Left lung (tissue), 10 donors: ENCODE measurements around the gene NCAPG2. TPM values are rescaled to one million over a fixed set of nuclear protein-coding genes. Genes with fewer than 3 reads are reported as not detected.
"Not testable (repeated sequence)": the region's sequence is repeated elsewhere in the genome, so short reads cannot be mapped to it uniquely, and the experiment has no call there.

ENCODE experiments used
- ATAC-seq: fragments of 200-7000 bp; cut with Tn5 transposase; one replicate; pipeline ENCODE4 v1.9.1; 2020; ENCODE audit warnings: moderate library complexity
- DNase-seq, 4 donors: peaks; one replicate each; pipeline ENCODE4 v3.0.0-alpha.2; 2013 to 2020
- H3K27ac ChIP-seq, 2 donors: fragments of 200-600 bp; sonication (generic) in 1 of 2; one replicate each; pipeline versions ENCODE4 v1.5.0 to v1.8.0; 2020 to 2021
- H3K27me3 ChIP-seq, 2 donors: fragments of 200-600 bp; sonication (generic) in 1 of 2; one replicate each; pipeline versions ENCODE4 v1.5.0 to v1.8.0; 2020 to 2021
- H3K36me3 ChIP-seq, 2 donors: fragments of 200-600 bp; sonication (generic) in 1 of 2; one replicate each; pipeline versions ENCODE4 v1.5.0 to v1.8.0; 2020 to 2021
- H3K4me1 ChIP-seq, 2 donors: fragments of 200-600 bp; one replicate each; pipeline ENCODE4 v1.8.0; 2021
- H3K4me3 ChIP-seq, 2 donors: fragments of 200-600 bp; sonication (generic) in 1 of 2; one replicate each; pipeline versions ENCODE4 v1.5.0 to v1.8.0; 2020 to 2021; ENCODE audit warnings: mild to moderate bottlenecking in 1 of 2
- H3K9me3 ChIP-seq, 2 donors: fragments of 200-600 bp; sonication (generic) in 1 of 2; one replicate each; pipeline versions ENCODE4 v1.5.0 to v1.8.0; 2020 to 2021
- intact Hi-C, 2 donors: fragments of 100-400 bp; cut with DNase I; formaldehyde crosslinking; loops; one replicate each; pipeline versions ENCODE4 v1.11.2 to v1.14.2; 2022
- polyA plus RNA-seq, 6 donors: library from polyadenylated mRNA; unstranded; fragments of 120-200 nt; gene quantifications; one replicate each; pipeline ENCODE4 v1.2.1, GENCODE V29; 2013; ENCODE audit not compliant: insufficient read length in 6 of 6
- total RNA-seq, 2 donors: library from RNA; stranded (reverse); fragmentation: NEBNext Ultra II Directional; extraction: Animal tissue kit (Norgen Biotek cat#: 25700); gene quantifications; one replicate each; pipeline ENCODE4 v1.2.1, GENCODE V29; 2021
- TF ChIP-seq, protein P1 (sequence below), 2 donors: fragments of 200-600 bp; sonication (generic) in 1 of 2; IDR thresholded peaks; one replicate each; pipeline versions ENCODE4 v1.5.0 to v1.8.0; 2021; ENCODE audit warnings: antibody characterized with exemption in 2 of 2
- donor health status: DM: no; HTN: yes; CAD: no.
- donor health status: DM: no; HTN: no; CAD: no.

The NCAPG2 gene
- total and polyA plus RNA-seq, 8 donors, result 13.5 to 42.7 (median 24.6) TPM

DNA sequence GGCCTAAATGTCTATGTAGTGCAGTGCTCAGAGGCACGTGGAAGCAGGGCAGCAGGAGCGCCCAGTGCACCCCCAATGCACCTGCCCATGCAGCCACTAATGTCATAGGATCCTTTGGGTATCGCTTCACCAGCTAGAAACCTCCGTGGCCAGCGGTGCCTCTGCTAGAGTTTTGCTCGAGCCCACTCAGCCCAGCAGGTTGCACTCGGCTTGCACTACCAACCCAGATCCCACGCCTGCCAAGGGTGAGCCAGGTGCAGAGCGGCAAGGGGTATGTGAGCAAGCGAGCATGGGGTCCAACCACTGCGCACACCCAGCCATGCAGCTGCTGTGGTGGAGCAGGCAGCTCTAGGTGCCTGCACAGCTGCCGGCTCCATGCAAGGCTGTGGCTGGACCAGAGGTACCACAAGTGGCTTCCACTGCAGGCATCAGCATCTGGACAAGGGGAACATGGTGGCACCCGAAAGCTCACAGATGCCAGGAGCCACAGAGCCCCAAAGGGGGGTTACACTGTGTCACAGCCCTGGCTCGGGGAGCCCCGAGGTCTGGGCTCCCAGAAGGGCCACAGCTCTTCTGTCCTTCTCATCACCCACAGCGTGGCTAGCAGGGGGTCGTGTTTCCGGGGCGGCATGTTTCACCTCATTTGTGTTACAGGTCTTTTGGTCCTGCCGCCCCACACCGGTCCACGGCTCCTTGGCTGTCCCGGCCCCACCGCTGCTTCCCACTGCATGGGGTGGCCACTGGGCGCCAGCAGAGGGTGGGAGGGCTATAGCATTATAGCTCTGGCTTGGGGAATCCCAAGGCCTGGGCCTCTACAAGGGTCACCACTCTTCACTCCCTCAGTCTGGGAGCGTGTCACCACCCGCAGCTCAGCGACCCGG lies 2.3 kb upstream of the NCAPG2 start:
- DNase-seq (peak in 1 of 4 donors; percentile 80), ATAC-seq (no peak)
- TF ChIP-seq, protein P1, sequence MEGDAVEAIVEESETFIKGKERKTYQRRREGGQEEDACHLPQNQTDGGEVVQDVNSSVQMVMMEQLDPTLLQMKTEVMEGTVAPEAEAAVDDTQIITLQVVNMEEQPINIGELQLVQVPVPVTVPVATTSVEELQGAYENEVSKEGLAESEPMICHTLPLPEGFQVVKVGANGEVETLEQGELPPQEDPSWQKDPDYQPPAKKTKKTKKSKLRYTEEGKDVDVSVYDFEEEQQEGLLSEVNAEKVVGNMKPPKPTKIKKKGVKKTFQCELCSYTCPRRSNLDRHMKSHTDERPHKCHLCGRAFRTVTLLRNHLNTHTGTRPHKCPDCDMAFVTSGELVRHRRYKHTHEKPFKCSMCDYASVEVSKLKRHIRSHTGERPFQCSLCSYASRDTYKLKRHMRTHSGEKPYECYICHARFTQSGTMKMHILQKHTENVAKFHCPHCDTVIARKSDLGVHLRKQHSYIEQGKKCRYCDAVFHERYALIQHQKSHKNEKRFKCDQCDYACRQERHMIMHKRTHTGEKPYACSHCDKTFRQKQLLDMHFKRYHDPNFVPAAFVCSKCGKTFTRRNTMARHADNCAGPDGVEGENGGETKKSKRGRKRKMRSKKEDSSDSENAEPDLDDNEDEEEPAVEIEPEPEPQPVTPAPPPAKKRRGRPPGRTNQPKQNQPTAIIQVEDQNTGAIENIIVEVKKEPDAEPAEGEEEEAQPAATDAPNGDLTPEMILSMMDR (IDR thresholded peaks at IDR 0.05), result no peak
- intact Hi-C loops, result no loop called here
- peaks cover 0 to 8% of the 10 kb centered on the region in 2 donors for H3K9me3 ChIP-seq
- H3K4me1 ChIP-seq, result peaks cover 0 to 30% of the 10 kb centered on the region in 2 donors
- H3K36me3 ChIP-seq, result no peaks in the 10 kb centered on the region
- no peak overlapping the region for H3K4me3 ChIP-seq
- no peak overlapping the region for H3K27ac ChIP-seq
- no peaks in the 10 kb centered on the region for H3K27me3 ChIP-seq

DNA sequence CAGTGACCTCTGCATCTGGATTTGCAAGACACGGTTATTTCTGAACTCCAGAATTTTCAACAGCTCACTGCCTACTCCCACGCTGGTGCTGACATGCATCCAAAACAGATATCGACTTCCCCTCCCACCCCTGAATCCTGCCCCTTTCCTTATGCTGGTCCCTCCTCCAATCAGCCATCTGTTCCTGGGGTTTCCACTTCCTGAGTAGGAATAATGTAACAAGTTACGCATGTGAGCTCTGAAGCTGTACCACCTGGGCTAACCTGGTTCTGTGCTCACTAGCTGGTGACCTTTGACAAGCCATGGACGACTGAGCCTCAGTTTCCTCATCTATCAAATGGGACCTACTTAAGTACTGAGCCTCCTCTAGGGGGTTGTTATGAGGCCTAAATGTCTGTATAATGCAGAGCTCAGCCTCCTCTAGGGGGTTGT lies 1.7 kb upstream of the NCAPG2 start:
- TF ChIP-seq, protein P1 (IDR thresholded peaks at IDR 0.05), result no peak

DNA sequence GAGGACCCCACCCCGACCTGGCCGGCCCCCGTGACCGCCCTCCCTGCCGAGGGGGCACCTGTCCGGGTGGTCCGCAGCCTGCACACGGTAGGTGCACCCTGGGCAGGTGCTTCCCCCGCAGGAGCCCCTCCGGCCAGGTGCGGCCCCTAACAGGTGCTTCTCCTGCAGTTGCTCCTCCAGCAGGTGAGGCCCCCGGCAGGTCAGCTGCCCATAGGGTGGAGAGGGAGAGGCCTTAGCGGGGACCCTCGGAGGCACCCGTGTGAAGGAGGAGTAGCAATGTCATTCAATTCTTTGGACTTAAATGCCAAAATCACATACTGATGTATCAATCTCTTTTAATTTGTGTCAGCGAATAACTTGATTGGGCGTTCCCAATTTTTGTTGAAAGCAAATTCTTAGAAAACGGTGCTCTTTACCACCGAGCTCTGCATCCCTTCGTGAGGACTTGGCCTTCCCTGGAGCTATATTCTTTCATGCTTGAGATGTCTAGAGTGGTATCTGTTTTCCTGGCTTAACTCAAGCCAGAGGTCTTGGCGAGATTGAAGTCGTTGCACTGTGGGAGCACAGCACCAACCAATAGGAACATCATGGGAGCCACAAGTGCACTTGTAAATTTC lies 738 bp upstream of the NCAPG2 start:
- Histone ChIP-seq H3K4me1 (peaks cover 0 to 22% of the 10 kb centered on the region in 2 donors), H3K4me3 (peak overlapping the region; percentile 88 to 99), H3K27me3 (no peaks in the 10 kb centered on the region), H3K27ac (peak overlapping the region; percentile 90 to 97), H3K36me3 (peaks cover 0 to 4% of the 10 kb centered on the region in 2 donors), H3K9me3 (peaks cover 0 to 8% of the 10 kb centered on the region in 2 donors)
- DNase-seq (peak in 1 of 4 donors; percentile 5), ATAC-seq (peak; percentile 10)
- TF ChIP-seq, protein P1 (IDR thresholded peaks at IDR 0.05), result no peak
- intact Hi-C loops, result no loop called here

More for the DNA sequence above, 1.7 kb upstream of the NCAPG2 start:
- H3K4me3 ChIP-seq, result no peak overlapping the region
- peaks cover 0 to under 1% of the 10 kb centered on the region in 2 donors for H3K36me3 ChIP-seq
- peaks cover 0 to 28% of the 10 kb centered on the region in 2 donors for H3K4me1 ChIP-seq
- peaks cover 0 to 8% of the 10 kb centered on the region in 2 donors for H3K9me3 ChIP-seq
- ATAC-seq (no peak), DNase-seq (no peak)
- no peaks in the 10 kb centered on the region for H3K27me3 ChIP-seq
- intact Hi-C loops, result no loop called here
- H3K27ac ChIP-seq, result no peak overlapping the region

DNA sequence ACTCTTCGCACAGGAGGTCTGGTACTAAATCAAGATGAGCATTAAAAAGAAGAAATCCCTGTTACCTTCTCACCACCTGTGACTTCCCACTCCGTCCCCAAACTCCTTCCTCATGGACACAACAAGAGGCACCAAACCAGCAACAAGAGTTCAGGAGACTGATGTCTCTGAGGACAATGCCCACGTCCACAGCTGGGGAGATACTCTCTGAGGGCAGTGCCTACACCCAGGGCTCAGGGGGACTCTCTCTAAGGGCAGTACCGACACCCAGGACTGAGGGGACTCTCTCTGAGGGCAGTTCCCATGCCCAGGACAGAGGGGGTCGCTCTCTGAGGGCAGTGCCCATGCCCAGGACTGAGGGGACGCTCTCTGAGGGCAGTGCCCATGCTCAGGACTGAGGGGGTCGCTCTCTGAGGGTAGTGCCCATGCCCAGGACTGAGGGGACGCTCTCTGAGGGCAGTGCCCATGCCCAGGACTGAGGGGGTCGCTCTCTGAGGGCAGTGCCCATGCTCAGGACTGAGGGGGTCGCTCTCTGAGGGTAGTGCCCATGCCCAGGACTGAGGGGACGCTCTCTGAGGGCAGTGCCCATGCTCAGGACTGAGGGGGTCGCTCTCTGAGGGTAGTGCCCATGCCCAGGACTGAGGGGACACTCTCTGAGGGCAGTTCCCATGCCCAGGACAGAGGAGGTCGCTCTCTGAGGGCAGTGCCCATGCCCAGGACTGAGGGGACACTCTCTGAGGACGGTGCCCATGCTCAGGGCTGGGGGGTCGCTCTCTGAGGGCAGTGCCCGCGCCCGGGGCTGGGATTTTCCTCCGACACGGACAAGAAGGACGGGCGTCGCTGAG lies 703 bp downstream of the NCAPG2 start:
- H3K9me3 ChIP-seq, intact Hi-C loops, ATAC-seq: not testable (repeated sequence)

DNA sequence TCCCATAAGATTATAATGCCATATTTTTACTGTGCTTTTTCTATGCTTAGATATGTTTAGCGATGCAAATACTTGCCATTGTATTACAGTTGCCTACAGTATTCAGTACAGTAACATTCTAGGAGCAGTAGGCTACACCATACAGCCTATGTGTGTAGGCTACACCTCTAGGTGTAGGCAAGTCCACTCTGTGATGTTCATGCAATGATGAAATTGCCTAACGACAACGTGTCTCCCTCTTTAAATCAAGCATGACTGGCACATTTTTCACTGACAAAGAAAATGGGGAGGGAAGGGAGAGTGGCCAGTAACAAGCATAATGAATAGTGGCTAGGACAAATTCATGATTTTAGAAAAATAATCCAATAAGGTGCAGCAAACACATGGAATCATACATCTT lies 1.7 kb downstream of the NCAPG2 start:
- Histone ChIP-seq H3K4me3 (no peak overlapping the region), H3K27me3 (no peaks in the 10 kb centered on the region), H3K27ac (no peak overlapping the region), H3K36me3 (peaks cover 0 to 4% of the 10 kb centered on the region in 2 donors), H3K9me3 (peaks cover 0 to 6% of the 10 kb centered on the region in 2 donors), H3K4me1 (peaks cover 0 to 20% of the 10 kb centered on the region in 2 donors)
- TF ChIP-seq, protein P1 (IDR thresholded peaks at IDR 0.05), result no peak
- no peak for DNase-seq
- no peak for ATAC-seq
- intact Hi-C loops, result no loop called here

More for the DNA sequence above, 703 bp downstream of the NCAPG2 start:
- peak overlapping the region; percentile 88 to 99 for H3K4me3 ChIP-seq
- not testable (repeated sequence) for H3K36me3 ChIP-seq, H3K27me3 ChIP-seq, DNase-seq
- peaks cover 0 to 20% of the 10 kb centered on the region in 2 donors for H3K4me1 ChIP-seq
- H3K27ac ChIP-seq, result peak overlapping the region in 1 of 2 donors; percentile 97
